Right renal cortex interstitium (tissue), 3 donors: Measurements from ENCODE around the gene SLC41A1. TPM values are rescaled to one million over a fixed set of nuclear protein-coding genes. Genes with fewer than 3 reads are reported as not detected.

Experiments used
- DNase-seq, 3 donors: peaks; one replicate each; pipeline ENCODE4 v3.0.0-alpha.2; 2013; ENCODE audit warnings: low read depth in 3 of 3, low spot score in 2 of 3
- polyA plus RNA-seq, 3 donors: library from polyadenylated mRNA; unstranded; fragments of 120-200 nt; gene quantifications; one replicate each; pipeline ENCODE4 v1.2.1, GENCODE V29; 2013; ENCODE audit not compliant: insufficient read length in 3 of 3

The SLC41A1 gene
- polyA plus RNA-seq, 3 donors: 27.9 to 34.3 (median 30.6) TPM

DNA sequence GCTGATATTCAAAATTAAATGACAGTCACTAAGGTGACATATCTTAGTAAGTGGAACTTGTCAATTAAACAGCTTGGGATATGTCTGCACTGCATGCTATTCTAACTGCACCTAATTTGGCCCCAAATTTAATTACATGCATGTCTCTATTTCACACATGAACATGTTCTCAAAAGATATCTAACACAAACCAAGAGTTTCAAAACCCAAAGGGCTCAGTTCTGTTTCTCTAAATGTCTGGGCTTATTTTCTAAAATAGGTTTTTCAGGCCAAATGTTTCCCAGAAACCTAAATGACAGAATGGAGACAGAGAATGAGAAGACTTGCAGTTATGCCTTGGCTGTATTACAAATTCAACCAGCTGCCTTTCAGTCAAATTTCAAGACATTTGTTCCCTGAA lies 49.0 kb downstream of the SLC41A1 start:
- no peak for DNase-seq

- no peak for DNase-seq
Observed at GRCh38 chr1:205760606-205761005, 52.4 kb downstream of the SLC41A1 start.

DNA sequence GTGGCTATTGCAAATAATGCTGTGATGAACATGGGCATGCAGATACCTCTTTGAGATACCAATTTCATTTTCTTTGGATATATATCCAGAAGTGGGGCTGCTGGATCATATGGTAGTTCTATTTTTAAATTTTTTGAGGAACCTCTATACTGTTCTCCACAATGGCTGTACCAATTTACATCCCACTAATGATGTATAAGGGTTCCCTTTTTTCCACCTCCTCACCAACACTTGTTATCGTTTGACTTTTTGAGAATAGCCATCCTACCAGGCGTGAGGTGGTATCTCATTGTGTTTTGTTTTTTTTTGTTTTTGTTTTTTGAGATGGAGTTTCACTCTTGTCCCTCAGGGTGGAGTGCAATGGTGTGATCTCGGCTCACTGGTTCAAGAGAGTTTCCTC lies 56.4 kb downstream of the SLC41A1 start:
- no peak for DNase-seq

GRCh38 chr1:205754857-205755256 lies 58.1 kb downstream of the SLC41A1 start:
- no peak for DNase-seq

GRCh38 chr1:205751036-205751651 lies 61.9 kb downstream of the SLC41A1 start:
- no peak for DNase-seq

- peak; percentile 94 to 98 (median 97) for DNase-seq
Observed at GRCh38 chr1:205750138-205751035, 62.6 kb downstream of the SLC41A1 start, which contains the start of gene NUCKS1. Gene NUCKS1 (minus strand): TSS chr1:205750182. CDS start chr1:205749973, 209 bp downstream.

- peak; percentile 76 to 85 (median 81) for DNase-seq
Observed at GRCh38 chr1:205749234-205750137, 63.5 kb downstream of the SLC41A1 start.

- peak; percentile 70 to 82 (median 73) for DNase-seq
Observed at GRCh38 chr1:205748403-205749233, 64.4 kb downstream of the SLC41A1 start.

GRCh38 chr1:205746757-205747412 lies 66.1 kb downstream of the SLC41A1 start:
- DNase-seq: no peak

GRCh38 chr1:205744403-205744802 lies 68.6 kb downstream of the SLC41A1 start:
- DNase-seq: no peak

GRCh38 chr1:205743977-205744376 lies 69.0 kb downstream of the SLC41A1 start:
- no peak for DNase-seq

GRCh38 chr1:205741681-205742080 lies 71.3 kb downstream of the SLC41A1 start:
- no peak for DNase-seq

- no peak for DNase-seq
Observed at GRCh38 chr1:205739348-205740160, 73.4 kb downstream of the SLC41A1 start.

Other genes starting within 250 kb of the SLC41A1 start
- 10 to 100 TPM; 15.9 to 16.4 (median 16.2) TPM for gene ELK4, start 181.2 kb downstream of the SLC41A1 start, polyA plus RNA-seq
- 1 to 10 TPM; 6.8 to 8.2 (median 6.9) TPM for gene SLC45A3, start 132.7 kb downstream of the SLC41A1 start, polyA plus RNA-seq
- 100 to 1,000 TPM; 457 to 475 (median 459) TPM for gene NUCKS1, start 63.0 kb downstream of the SLC41A1 start, polyA plus RNA-seq
- 10 to 100 TPM; 26.3 to 40.5 (median 33.8) TPM for gene RAB29, start 37.7 kb downstream of the SLC41A1 start, polyA plus RNA-seq
- 1 to 10 TPM; 1.1 to 3.3 (median 1.7) TPM for gene PM20D1, start 36.9 kb upstream of the SLC41A1 start, polyA plus RNA-seq
- under 1 TPM; 0.22 to 0.44 (median 0.35) TPM for gene SLC26A9, start 130.3 kb upstream of the SLC41A1 start, polyA plus RNA-seq
- 1 to 10 TPM; 2.3 to 2.4 (median 2.3) TPM for gene RAB7B, start 190.2 kb upstream of the SLC41A1 start, polyA plus RNA-seq
- gene CTSE, start 210.7 kb upstream of the SLC41A1 start, polyA plus RNA-seq: under 1 TPM; 0.14 to 0.19 (median 0.19) TPM
- gene RHEX, start 240.0 kb upstream of the SLC41A1 start, polyA plus RNA-seq: 1 to 10 TPM; 1.6 to 3.4 (median 3.0) TPM